H4 (cell line): ENCODE results near the gene PITPNC1. TPM values are rescaled to one million over a fixed set of nuclear protein-coding genes. Genes with fewer than 3 reads are reported as not detected.
"Not testable (repeated sequence)": the region's sequence is repeated elsewhere in the genome, so short reads cannot be mapped to it uniquely, and the experiment has no call there.

Experiments
- DNase-seq: peaks from one replicate; pipeline ENCODE4 v3.0.0-alpha.2; 2015; ENCODE audit warnings: low spot score
- total RNA-seq: library from RNA; depleted of rRNA; stranded (reverse); fragments of >200 nt; shearing (Covaris generic); gene quantifications from 2 replicates; pipeline ENCODE4 v1.2.3, GENCODE V29; 2014

Gene PITPNC1
- total RNA-seq, 1 experiment from 2014 or later: 6.3 TPM

- DNase-seq: no peak
Observed at GRCh38 chr17:67401106-67401505, 24.0 kb downstream of the PITPNC1 start.

DNA sequence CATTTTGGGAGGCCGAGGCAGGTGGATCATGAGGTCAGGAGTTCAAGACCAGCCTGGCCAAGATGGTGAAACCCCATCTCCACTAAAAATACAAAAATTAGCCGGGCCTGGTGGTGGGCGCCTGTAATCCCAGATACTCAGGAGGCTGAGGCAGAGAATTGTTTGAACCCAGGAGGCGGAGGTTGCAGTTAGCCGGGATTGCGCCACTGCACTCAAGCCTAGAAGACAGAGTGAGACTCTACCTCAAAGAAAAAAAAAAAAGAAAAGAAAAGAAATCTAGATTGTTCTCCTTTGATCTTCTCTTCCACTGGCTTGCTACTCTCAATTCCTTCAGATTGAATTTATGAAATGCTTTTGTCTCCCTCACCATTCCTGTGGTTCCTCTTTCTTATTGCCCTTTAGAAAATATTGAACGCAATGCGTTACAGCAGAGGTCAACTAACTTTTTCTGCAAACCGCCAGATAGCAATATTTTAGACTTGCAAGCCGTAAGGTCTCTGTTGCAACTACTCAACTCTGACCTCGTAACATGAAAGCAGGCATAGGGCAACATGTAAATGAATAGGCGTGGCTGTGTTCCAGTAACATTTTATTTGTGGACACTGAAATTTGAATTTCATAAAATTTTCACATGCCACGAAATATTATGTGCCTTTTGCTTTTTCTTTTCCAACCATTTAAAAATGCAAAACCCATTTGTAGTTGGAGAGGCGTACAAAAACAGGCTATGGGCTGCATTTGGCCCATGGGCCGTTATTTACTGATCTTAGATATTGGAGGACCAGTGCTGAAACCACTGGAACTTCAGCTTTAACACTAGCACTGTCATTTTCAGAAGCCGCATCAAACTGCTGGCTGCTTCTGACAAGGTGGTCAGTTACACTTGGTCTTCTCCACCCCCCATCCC is 24.8 kb downstream of the PITPNC1 start:
- no peak for DNase-seq

DNA sequence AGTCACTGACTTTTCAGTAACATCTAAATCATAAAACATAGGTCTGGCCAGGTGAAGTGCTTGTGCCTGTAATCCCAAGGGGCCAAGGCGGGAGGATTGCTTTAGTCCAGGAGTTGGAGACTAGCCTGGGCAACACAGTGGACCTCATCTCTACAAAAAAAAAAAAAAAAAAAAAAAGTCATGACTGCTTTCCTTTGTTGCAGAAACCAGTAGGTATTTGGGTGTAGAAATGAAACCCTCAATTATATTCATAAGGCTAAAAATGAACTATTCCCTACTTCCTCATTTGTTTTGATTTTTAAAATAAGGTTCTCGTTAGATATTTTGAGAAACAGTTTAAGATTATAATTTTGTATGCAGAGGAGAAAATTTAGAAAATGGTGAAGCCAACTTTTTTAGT is 26.0 kb downstream of the PITPNC1 start:
- DNase-seq: no peak

DNA sequence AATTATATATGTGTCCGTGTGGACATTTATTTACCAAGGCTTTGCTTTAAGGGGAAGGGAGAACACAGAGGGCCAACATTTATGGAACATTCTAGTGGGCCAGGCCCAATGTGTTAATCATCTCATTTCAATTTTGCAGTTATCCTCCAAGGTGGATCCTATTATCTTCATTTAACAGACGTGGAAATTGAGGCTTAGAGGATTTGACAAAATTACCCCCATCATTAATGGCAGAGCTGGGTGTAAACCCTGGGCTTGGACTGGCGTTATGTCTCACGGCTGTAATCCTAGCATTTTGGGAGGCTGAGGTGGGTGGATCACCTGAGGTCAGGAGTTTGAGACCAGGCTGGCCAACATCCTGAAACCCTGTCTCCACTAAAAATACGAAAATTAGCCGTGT is 26.4 kb downstream of the PITPNC1 start:
- DNase-seq: no peak

- not testable (repeated sequence) for DNase-seq
Observed at GRCh38 chr17:67408455-67408830, 31.4 kb downstream of the PITPNC1 start.

GRCh38 chr17:67411397-67411796 is 34.3 kb downstream of the PITPNC1 start:
- DNase-seq: no peak

DNA sequence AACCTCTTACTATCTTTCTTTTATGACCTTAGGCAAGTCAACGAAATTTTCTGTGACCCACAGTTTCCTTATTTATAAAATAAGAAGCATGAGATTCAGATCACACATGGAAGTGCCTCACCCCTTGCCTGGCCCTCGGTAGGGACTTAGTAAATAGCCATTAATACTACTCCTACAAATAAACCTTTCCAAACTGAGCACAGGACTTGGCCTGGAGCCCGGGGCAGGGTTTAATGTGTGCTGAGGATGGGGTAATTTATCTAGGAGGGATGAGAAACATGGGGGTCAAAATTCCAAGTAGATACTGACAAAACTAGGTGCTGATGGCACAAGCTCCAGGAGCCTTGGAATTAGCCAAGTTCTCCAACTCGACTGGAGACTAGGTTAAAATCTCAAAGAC is 35.0 kb downstream of the PITPNC1 start:
- DNase-seq: no peak

DNA sequence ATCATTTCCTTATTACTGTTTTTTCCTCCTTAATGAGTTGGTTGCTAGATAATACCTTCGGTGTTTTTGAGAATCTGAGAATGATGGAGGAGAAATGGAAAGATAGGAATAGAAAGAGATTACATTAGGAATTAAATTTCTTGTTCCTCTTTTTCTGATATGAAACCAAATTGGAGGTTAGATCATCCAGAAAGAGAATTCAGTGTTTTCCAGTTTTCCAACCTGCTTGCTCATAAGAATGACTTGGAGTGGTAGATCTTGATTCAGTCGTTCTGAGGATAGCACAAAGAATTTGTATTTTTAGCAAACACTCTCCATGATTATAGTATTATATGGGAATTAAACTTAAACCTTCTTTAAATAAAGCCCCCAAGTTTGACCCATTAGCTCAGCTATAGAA is 35.9 kb downstream of the PITPNC1 start:
- no peak for DNase-seq

GRCh38 chr17:67413388-67413787 is 36.3 kb downstream of the PITPNC1 start:
- DNase-seq: no peak

GRCh38 chr17:67414130-67414529 is 37.0 kb downstream of the PITPNC1 start:
- DNase-seq: no peak

GRCh38 chr17:67414559-67414958 is 37.5 kb downstream of the PITPNC1 start:
- DNase-seq: no peak

- no peak for DNase-seq
Observed at GRCh38 chr17:67415291-67415690, 38.2 kb downstream of the PITPNC1 start.

- no peak for DNase-seq
Observed at GRCh38 chr17:67417507-67417906, 40.4 kb downstream of the PITPNC1 start.

DNA sequence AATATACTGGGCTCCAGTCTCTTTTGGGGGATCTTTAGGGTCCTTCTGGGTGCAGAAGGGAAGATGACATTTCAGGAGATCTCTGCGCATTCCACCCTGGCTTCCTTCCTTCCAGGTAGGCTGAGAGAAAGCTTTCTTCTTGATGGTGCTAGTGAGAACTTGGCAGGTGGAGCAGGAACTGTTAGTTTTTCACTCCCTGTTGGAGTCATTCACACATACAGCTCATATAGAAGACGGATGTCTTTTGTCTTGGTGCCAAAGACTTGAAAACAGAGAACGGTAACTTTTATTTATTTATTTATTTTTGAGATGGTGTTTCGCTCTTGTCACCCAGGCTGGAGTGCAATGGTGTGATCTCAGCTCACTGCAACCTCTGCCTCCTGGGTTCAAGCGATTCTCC is 43.9 kb downstream of the PITPNC1 start:
- no peak for DNase-seq

- DNase-seq: peak; percentile 97
Observed at GRCh38 chr17:67421869-67422273, 44.8 kb downstream of the PITPNC1 start.

DNA sequence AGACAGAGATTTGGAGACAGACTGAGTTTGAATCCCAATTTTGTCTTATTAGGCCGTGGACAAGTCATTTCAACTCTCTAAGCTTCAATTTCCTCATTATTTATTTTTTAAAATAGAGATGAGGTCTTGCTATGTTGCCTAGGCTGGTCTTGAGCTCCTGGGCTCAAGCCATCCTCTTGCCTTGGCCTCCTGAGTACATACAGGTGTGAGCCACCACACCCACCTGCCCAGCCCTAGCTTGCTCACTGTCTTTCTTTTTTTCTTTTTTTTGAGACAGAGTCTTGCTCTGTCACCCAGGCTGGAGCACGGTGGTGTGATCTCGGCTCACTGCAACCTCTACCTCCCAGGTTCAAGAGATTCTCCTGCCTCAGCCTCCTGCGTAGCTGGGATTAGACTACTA is 45.2 kb downstream of the PITPNC1 start:
- DNase-seq: not testable (repeated sequence)

DNA sequence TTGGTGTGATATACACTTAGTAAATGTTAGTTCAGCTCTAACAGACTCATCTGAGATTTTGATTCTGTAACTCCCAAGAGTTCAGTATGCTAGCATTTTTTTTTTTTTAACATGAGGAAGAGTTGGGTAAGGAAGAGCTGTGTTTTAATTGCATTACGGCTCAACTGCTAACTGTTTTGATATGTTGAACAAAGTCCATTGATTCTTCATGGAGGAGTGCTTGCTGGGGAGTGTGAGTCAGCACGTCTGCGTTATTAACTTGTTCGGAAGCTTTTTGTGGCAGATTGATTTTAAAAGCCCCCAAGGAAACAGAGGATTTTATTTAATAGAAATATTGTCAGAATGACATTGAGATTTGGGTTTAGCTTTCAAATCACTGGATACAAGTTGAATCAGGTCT is 45.8 kb downstream of the PITPNC1 start:
- no peak for DNase-seq

DNA sequence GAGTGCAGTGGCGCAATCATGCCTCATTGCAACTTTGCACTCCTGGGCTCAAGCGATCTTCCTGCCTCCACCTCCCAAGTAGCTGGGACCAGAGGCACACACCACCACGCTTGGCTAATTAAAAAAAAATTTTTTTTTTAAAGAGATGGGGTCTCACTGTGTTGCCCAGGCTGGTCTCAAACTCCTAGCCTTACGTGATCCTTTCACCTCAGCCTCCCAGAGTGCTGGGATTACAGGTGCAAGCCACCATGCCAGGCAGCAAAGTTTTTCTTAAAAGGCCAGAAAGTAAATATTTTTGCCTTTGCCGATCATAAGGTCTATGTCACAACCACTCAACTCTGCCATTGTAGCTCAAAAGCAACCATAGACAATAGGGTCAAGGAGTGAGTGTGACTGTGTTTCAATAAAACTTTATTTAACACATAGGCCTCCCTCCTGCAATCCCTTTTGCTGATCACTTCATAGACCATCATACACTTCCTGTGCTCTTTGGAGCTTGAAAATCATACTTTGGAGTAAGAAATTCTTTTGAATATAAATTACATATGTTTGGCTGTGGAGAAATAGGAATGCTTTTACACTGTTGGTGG is 48.6 kb downstream of the PITPNC1 start:
- no peak for DNase-seq

DNA sequence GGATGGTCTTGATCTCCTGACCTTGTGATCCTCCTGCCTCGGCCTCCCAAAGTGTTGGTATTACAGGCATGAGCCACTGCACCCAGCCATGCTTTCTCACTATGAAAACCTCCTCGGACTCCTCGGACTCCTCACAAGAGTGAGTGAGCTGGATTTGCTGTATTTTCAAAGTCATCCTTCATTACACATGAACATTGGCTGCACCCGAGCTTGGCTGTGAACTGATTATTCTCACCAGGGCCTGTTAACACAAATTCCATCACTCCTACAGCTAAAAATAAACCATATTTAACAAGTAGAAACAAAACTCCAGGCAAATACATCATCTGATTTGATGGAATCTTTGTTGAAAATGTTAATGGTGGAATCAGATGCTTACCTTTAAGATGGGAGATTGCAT is 50.3 kb downstream of the PITPNC1 start:
- DNase-seq: no peak

- not testable (repeated sequence) for DNase-seq
Observed at GRCh38 chr17:67430515-67430914, 53.4 kb downstream of the PITPNC1 start.

GRCh38 chr17:67431249-67432015 is 54.4 kb downstream of the PITPNC1 start:
- DNase-seq: peak; percentile 26

DNA sequence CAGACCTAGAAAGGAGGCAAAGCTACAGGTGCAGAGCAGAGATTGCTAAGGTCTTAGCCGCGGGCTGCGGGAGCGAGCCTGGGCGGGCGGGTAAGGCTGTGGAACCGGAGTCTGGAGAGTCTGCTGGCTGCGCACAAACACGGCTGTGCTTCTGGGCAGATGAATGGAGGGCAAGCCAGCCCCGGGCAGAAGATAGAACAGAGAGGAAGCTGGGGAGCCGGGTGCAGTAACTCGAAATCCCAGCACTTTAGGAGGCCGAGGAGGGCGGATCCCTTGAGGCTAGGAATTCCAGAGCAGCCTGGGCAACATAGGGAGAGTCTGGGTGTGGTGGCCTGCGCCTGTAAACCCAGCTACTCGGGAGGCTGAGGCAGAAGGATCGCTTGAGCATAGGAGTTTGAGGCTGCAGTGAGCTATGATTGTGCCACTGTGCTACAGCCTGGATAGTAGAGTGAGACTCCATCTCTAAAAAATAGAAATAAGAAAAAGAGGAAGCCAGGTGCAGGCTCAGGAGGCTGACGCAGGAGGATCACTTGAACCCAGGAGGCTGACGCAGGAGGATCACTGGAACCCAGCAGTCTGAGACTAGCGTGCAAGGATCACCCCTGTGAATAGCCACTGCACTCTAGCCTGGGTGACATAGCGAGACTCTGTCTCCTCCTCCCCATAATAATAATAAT is 56.3 kb downstream of the PITPNC1 start:
- DNase-seq: no peak
